Breast epithelium (tissue), 4 donors: Measurements from ENCODE around the gene SPCS1. TPM values are rescaled to one million over a fixed set of nuclear protein-coding genes. Genes with fewer than 3 reads are reported as not detected.

ENCODE experiments used
- DNase-seq, 2 donors: peaks; one replicate each; pipeline ENCODE4 v3.0.0-alpha.2; 2019; ENCODE audit warnings: low spot score in 2 of 2
- H3K27ac ChIP-seq, 2 donors: fragments of 200-600 bp; sonication (generic) in 1 of 2; one replicate each; pipeline ENCODE4 v1.5.1; 2016 to 2019; ENCODE audit warnings: mild to moderate bottlenecking in 1 of 2
- H3K27me3 ChIP-seq, 2 donors: fragments of 200-600 bp; sonication (generic) in 1 of 2; one replicate each; pipeline versions ENCODE4 v1.5.1 to v1.6.0; 2017 to 2019; ENCODE audit warnings: control low read depth in 1 of 2, mild to moderate bottlenecking in 1 of 2
- H3K36me3 ChIP-seq: fragments of 200-600 bp; one replicate; pipeline ENCODE4 v1.5.1; 2019
- H3K4me1 ChIP-seq, 2 donors: fragments of 200-600 bp; sonication (generic); one replicate each; pipeline ENCODE4 v1.5.1; 2016 to 2019; ENCODE audit warnings: control low read depth in 1 of 2
- H3K4me3 ChIP-seq, 3 donors: fragments of 200-600 bp; sonication (generic); 1 replicate in 2 of 3; 2 replicates in 1 of 3; pipeline ENCODE4 v1.5.1; 2016 to 2019; ENCODE audit warnings: mild to moderate bottlenecking in 3 of 3, moderate library complexity in 2 of 3
- H3K9me3 ChIP-seq, 2 donors: fragments of 200-600 bp; sonication (generic) in 1 of 2; one replicate each; pipeline ENCODE4 v1.5.1; 2016 to 2019; ENCODE audit warnings: control low read depth in 1 of 2
- CTCF ChIP-seq, 3 donors: fragments of 450-650 bp; IDR thresholded peaks; one replicate each; pipeline ENCODE4 v1.5.1; 2016 to 2017; ENCODE audit warnings: antibody characterized with exemption in 3 of 3, mild to moderate bottlenecking in 3 of 3, moderate library complexity in 3 of 3
- POLR2A ChIP-seq: fragments of 450-650 bp; IDR thresholded peaks from one replicate; pipeline ENCODE4 v1.6.1; 2016; ENCODE audit warnings: antibody characterized with exemption, mild to moderate bottlenecking, moderate library complexity
- POLR2AphosphoS5 ChIP-seq, 3 donors: sonication (generic); formaldehyde crosslinking; IDR thresholded peaks; one replicate each; pipeline ENCODE4 v1.6.1; 2017; ENCODE audit warnings: antibody characterized with exemption in 3 of 3
- intact Hi-C: fragments of 100-400 bp; cut with DNase I; formaldehyde crosslinking; loops from one replicate; pipeline ENCODE4 v1.15.1; 2023; ENCODE audit warnings: low total_unique reads
- total RNA-seq, 3 donors: library from RNA; depleted of rRNA; stranded (reverse); fragments of >200 nt; gene quantifications; one replicate each; pipeline ENCODE4 v1.1.0, GENCODE V29; 2016

The SPCS1 gene
- total RNA-seq, 3 donors from 2014 or later = 77.1 to 90.2 (median 86.5) TPM

GRCh38 chr3:52730681-52731080 is 24.8 kb downstream of the SPCS1 start:
- DNase-seq = no peak

GRCh38 chr3:52731590-52731989 is 25.7 kb downstream of the SPCS1 start:
- H3K27ac ChIP-seq = no peak overlapping the region
- TF ChIP-seq POLR2A = no peak
- H3K27me3 ChIP-seq = no peaks in the 10 kb centered on the region
- H3K4me3 ChIP-seq = no peak overlapping the region
- no peaks in the 10 kb centered on the region for H3K9me3 ChIP-seq
- intact Hi-C loops = no loop called here
- peaks cover 9% of the 10 kb centered on the region for H3K36me3 ChIP-seq
- no peak for DNase-seq
- no peaks in the 10 kb centered on the region for H3K4me1 ChIP-seq

More at GRCh38 chr3:52730681-52731080, 24.8 kb downstream of the SPCS1 start:
- intact Hi-C loops = no loop called here
- H3K27me3 ChIP-seq = no peaks in the 10 kb centered on the region
- H3K27ac ChIP-seq = no peak overlapping the region
- peaks cover 9% of the 10 kb centered on the region for H3K36me3 ChIP-seq
- no peak for TF ChIP-seq CTCF (IDR thresholded peaks at IDR 0.05)
- no peak for TF ChIP-seq POLR2A
- no peak for TF ChIP-seq POLR2AphosphoS5 (IDR thresholded peaks at IDR 0.05)
- H3K4me3 ChIP-seq = no peak overlapping the region
- no peaks in the 10 kb centered on the region for H3K9me3 ChIP-seq
- no peaks in the 10 kb centered on the region for H3K4me1 ChIP-seq

GRCh38 chr3:52733256-52733891 is 27.5 kb downstream of the SPCS1 start:
- intact Hi-C loops = no loop called here
- Histone ChIP-seq H3K9me3 (no peaks in the 10 kb centered on the region), H3K4me1 (no peaks in the 10 kb centered on the region), H3K27ac (no peak overlapping the region), H3K27me3 (no peaks in the 10 kb centered on the region), H3K36me3 (peaks cover 9% of the 10 kb centered on the region), H3K4me3 (no peak overlapping the region)
- TF ChIP-seq POLR2AphosphoS5 (IDR thresholded peaks at IDR 0.05) (no peak), CTCF (IDR thresholded peaks at IDR 0.05) (no peak), POLR2A (no peak)
- DNase-seq = no peak

GRCh38 chr3:52739730-52740129 is 33.8 kb downstream of the SPCS1 start:
- H3K4me3 ChIP-seq = no peak overlapping the region
- H3K27me3 ChIP-seq = no peaks in the 10 kb centered on the region
- no peak overlapping the region for H3K27ac ChIP-seq
- TF ChIP-seq POLR2A (no peak), POLR2AphosphoS5 (IDR thresholded peaks at IDR 0.05) (no peak), CTCF (IDR thresholded peaks at IDR 0.05) (no peak)
- intact Hi-C loops = no loop called here
- DNase-seq = no peak
- peaks cover 4% of the 10 kb centered on the region for H3K36me3 ChIP-seq
- no peaks in the 10 kb centered on the region for H3K4me1 ChIP-seq
- H3K9me3 ChIP-seq = no peaks in the 10 kb centered on the region

GRCh38 chr3:52742418-52743041 is 36.6 kb downstream of the SPCS1 start:
- Histone ChIP-seq H3K36me3 (no peaks in the 10 kb centered on the region), H3K4me1 (no peaks in the 10 kb centered on the region), H3K27ac (no peak overlapping the region), H3K9me3 (no peaks in the 10 kb centered on the region), H3K4me3 (no peak overlapping the region), H3K27me3 (no peaks in the 10 kb centered on the region)
- intact Hi-C loops = no loop called here
- DNase-seq = no peak
- TF ChIP-seq POLR2AphosphoS5 (IDR thresholded peaks at IDR 0.05) (no peak), POLR2A (no peak), CTCF (IDR thresholded peaks at IDR 0.05) (peak in 1 of 3 donors; percentile 43)
